DOHH2 (cell line): ENCODE measurements around the gene PRDM16.

Experiments used
- H3F3A ChIP-seq: fragments of 200-600 bp; sonication (generic), shearing (Covaris generic); 2 replicates; pipeline ENCODE4 v1.6.0; 2016; ENCODE audit warnings: antibody characterized with exemption, mild to moderate bottlenecking; ENCODE audit not compliant: control insufficient read depth, insufficient read depth
- H3K27ac ChIP-seq: fragments of 200-600 bp; sonication (generic); 2 replicates; pipeline ENCODE4 v1.5.1; 2014; ENCODE audit warnings: low read depth, mild to moderate bottlenecking, low read length, moderate library complexity
- H3K27me3 ChIP-seq: fragments of 200-600 bp; sonication (generic); 2 replicates; pipeline ENCODE4 v1.6.1; 2014; ENCODE audit warnings: mild to moderate bottlenecking, low read length, mixed read lengths; ENCODE audit not compliant: control insufficient read depth
- H3K36me3 ChIP-seq: fragments of 200-600 bp; sonication (generic); 2 replicates; pipeline ENCODE4 v1.6.1; 2014; ENCODE audit warnings: mild to moderate bottlenecking, low read length, moderate library complexity, mixed read lengths; ENCODE audit not compliant: control insufficient read depth
- H3K4me1 ChIP-seq: fragments of 200-600 bp; sonication (generic); 2 replicates; pipeline ENCODE4 v1.6.1; 2014; ENCODE audit warnings: mild to moderate bottlenecking, low read length, mixed read lengths; ENCODE audit not compliant: control insufficient read depth
- H3K4me2 ChIP-seq: fragments of 200-600 bp; sonication (generic); 2 replicates; pipeline ENCODE4 v1.6.0; 2014; ENCODE audit warnings: mild to moderate bottlenecking, low read length, moderate library complexity
- H3K4me3 ChIP-seq: fragments of 200-600 bp; sonication (generic); 2 replicates; pipeline ENCODE4 v1.5.1; 2014; ENCODE audit warnings: mild to moderate bottlenecking, low read length, mixed read lengths
- H3K79me2 ChIP-seq: fragments of 200-600 bp; sonication (generic); 2 replicates; pipeline ENCODE4 v1.6.1; 2014; ENCODE audit warnings: mild to moderate bottlenecking, low read length, mixed read lengths; ENCODE audit not compliant: control insufficient read depth
- H3K9me2 ChIP-seq: fragments of 200-600 bp; sonication (generic); replicated peaks from 2 replicates; pipeline ENCODE4 v1.6.1; 2014; ENCODE audit warnings: mild to moderate bottlenecking, low read length, mixed read lengths; ENCODE audit not compliant: control insufficient read depth
- H3K9me3 ChIP-seq: fragments of 200-600 bp; sonication (generic); 2 replicates; pipeline ENCODE4 v1.6.1; 2014; ENCODE audit warnings: antibody characterized with exemption, low read length, mixed read lengths; ENCODE audit not compliant: control insufficient read depth, insufficient read depth
- H4K20me1 ChIP-seq: fragments of 200-600 bp; sonication (generic); 2 replicates; pipeline ENCODE4 v1.6.0; 2014; ENCODE audit warnings: low read depth, mild to moderate bottlenecking, antibody characterized with exemption, low read length, moderate library complexity; ENCODE audit not compliant: control insufficient read depth, insufficient read depth
- EZH2phosphoT487 ChIP-seq: fragments of 200-600 bp; sonication (generic); IDR thresholded peaks from 2 replicates; pipeline ENCODE4 v1.6.1; 2017; ENCODE audit warnings: borderline replicate concordance, mild to moderate bottlenecking, antibody characterized with exemption, low read length, moderate library complexity, mixed read lengths
- TF ChIP-seq, protein P1 (sequence below): fragments of 200-600 bp; sonication (generic); IDR thresholded peaks from one replicate; pipeline ENCODE4 v1.5.1; 2014; ENCODE audit warnings: antibody characterized with exemption, mild to moderate bottlenecking, low read depth, low read length; ENCODE audit not compliant: poor library complexity, severe bottlenecking

Gene PRDM16

DNA sequence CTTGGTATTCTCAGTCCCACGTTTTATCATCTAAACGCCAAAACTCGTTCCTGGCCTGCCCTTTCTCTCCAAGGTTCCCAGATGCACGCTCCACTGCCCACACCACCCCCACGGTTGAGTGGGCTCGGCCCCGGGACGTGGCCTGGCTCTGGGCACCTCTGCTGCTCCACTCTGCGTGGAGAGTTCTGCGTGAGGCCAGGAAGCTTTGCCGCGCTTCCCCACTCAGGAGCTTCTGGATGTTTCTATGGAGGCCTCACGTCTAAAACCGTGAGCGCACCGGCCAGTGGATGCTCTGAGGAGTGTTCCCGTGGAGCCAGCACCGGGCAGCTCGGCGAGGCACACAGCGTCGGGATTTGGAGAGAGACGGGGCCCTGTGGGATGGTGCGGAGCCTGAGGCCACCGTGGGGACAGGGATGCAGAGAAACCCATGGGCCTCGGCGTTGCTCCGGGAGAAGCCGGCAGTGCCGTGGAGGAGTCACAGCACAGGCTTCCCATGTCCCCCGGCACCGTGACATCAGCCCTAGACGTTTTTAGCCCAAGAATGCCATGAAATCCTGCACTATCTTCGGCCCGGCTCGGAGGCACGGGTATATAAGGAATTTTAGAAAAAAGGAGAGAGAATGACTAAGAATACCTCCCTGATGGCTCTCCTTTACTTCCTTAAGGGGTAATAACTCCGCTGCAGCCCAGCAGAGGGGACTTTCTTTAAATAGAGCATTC lies 125.9 kb downstream of the PRDM16 start:
- H3K9me3 ChIP-seq = no peaks in the 10 kb centered on the region
- no peaks in the 10 kb centered on the region for H3K27me3 ChIP-seq
- no peak overlapping the region for H3K4me3 ChIP-seq
- no peaks in the 10 kb centered on the region for H3K36me3 ChIP-seq
- no peak for TF ChIP-seq EZH2phosphoT487
- TF ChIP-seq, protein P1, sequence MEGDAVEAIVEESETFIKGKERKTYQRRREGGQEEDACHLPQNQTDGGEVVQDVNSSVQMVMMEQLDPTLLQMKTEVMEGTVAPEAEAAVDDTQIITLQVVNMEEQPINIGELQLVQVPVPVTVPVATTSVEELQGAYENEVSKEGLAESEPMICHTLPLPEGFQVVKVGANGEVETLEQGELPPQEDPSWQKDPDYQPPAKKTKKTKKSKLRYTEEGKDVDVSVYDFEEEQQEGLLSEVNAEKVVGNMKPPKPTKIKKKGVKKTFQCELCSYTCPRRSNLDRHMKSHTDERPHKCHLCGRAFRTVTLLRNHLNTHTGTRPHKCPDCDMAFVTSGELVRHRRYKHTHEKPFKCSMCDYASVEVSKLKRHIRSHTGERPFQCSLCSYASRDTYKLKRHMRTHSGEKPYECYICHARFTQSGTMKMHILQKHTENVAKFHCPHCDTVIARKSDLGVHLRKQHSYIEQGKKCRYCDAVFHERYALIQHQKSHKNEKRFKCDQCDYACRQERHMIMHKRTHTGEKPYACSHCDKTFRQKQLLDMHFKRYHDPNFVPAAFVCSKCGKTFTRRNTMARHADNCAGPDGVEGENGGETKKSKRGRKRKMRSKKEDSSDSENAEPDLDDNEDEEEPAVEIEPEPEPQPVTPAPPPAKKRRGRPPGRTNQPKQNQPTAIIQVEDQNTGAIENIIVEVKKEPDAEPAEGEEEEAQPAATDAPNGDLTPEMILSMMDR = no peak
- H3K27ac ChIP-seq = no peak overlapping the region
- no peak overlapping the region for H3K4me2 ChIP-seq
- H3K9me2 ChIP-seq = no peaks in the 10 kb centered on the region
- H3K79me2 ChIP-seq = no peaks in the 10 kb centered on the region
- no peaks in the 10 kb centered on the region for H3K4me1 ChIP-seq
- no peaks in the 10 kb centered on the region for H3F3A ChIP-seq
- no peaks in the 10 kb centered on the region for H4K20me1 ChIP-seq

DNA sequence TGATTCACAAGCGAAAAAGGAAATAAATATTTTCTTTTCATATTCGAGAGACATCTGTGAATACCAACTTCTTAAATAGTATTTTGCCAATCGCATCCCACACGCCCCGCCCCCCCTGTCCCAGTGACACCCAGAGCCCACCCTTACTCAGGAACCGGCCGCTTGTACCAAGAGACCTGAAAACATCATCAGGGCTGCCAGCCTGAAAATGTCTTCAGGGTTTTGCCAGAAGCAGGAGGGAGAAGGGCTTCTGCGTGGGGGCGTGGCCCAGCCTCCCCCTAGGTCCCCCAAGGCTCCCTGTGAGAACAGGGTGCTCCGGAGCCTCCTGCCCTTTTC lies 126.4 kb downstream of the PRDM16 start:
- H4K20me1 ChIP-seq = no peaks in the 10 kb centered on the region
- H3K9me3 ChIP-seq = no peaks in the 10 kb centered on the region
- no peaks in the 10 kb centered on the region for H3K79me2 ChIP-seq
- no peaks in the 10 kb centered on the region for H3K27me3 ChIP-seq
- no peak overlapping the region for H3K4me3 ChIP-seq
- no peaks in the 10 kb centered on the region for H3K9me2 ChIP-seq
- H3F3A ChIP-seq = no peaks in the 10 kb centered on the region
- H3K4me2 ChIP-seq = no peak overlapping the region
- TF ChIP-seq, protein P1 = no peak
- TF ChIP-seq EZH2phosphoT487 = no peak
- H3K4me1 ChIP-seq = no peaks in the 10 kb centered on the region
- no peak overlapping the region for H3K27ac ChIP-seq
- H3K36me3 ChIP-seq = no peaks in the 10 kb centered on the region

DNA sequence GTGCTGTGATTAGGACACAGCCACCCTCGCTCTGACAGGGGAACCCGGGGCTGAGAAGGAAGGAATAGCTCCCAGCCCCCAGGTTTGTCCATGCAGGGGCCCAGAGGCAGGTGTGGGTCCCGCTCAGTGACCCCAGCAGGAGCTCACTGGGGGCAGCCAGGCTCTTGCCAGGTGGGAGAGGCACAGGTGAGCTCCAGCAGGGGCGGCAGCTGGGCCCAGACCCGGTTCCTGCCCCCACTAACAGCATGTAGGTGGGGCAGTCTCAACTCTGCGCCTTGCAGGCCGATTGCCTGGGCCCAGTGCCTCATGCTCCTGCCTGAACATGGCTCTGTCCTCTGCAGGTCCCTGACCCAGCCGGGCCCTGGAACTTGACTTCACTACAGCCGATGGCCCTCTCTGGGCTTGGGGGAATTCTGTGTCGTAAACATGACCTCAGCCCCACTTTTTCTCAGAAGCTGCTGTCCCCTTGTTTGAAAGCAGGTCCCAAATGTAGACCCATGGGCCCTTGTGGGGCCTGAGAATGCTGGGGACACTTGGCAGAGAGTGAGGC lies 127.0 kb downstream of the PRDM16 start:
- no peaks in the 10 kb centered on the region for H3K27me3 ChIP-seq
- H3F3A ChIP-seq = no peaks in the 10 kb centered on the region
- no peak overlapping the region for H3K27ac ChIP-seq
- H3K36me3 ChIP-seq = no peaks in the 10 kb centered on the region
- H3K9me2 ChIP-seq = no peaks in the 10 kb centered on the region
- H4K20me1 ChIP-seq = no peaks in the 10 kb centered on the region
- TF ChIP-seq, protein P1 = no peak
- no peak for TF ChIP-seq EZH2phosphoT487
- no peaks in the 10 kb centered on the region for H3K4me1 ChIP-seq
- H3K79me2 ChIP-seq = no peaks in the 10 kb centered on the region
- no peaks in the 10 kb centered on the region for H3K9me3 ChIP-seq
- H3K4me3 ChIP-seq = no peak overlapping the region
- H3K4me2 ChIP-seq = no peak overlapping the region
